Hematopoietic multipotent progenitor cell treated with erythropoietin and hydrocortisone succinate and interleukin-3 and kit ligand, for 6 days (in vitro differentiated cells): ENCODE measurements around the gene TRIM65.

Source experiments
- DNase-seq: peaks from one replicate; pipeline ENCODE4 v3.0.0-alpha.2; 2015

Gene TRIM65

GRCh38 chr17:75917141-75917916, 20.6 kb upstream of the TRIM65 start:
- DNase-seq: no peak

- DNase-seq: no peak
Measured at GRCh38 chr17:75915268-75915667, 18.5 kb upstream of the TRIM65 start.

DNA sequence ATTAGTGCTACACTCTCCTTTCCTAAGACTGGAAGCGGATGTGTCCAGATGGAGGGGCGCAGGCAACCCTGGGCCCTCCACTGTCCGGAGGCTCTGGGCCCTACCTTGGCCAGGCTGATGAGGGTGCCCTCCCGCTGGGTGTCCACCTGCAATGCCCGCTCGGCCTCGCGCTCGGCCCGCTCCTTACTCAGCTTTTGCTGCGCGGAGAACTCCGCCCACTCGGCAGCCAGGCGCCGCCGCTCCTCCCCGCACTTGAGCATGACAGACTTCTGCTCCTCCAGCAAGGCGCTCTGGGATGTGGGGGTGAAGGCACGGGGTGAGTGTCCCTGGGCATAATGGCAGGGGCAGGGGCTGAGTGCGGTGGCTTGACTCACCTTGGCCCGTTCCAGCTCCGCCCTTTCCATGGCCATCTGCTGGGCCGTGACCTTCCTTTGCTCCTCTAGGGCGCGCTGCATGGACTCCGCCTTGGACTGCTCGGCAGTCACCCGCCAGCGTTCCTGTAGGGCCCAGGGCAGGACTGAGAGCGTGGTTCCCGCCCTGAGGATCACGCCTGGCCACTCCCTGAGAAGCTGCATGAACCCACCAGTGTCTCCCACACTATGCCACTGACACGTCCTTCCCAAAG, 18.0 kb upstream of the TRIM65 start:
- no peak for DNase-seq

- DNase-seq: no peak
Measured at GRCh38 chr17:75913537-75914210, 16.9 kb upstream of the TRIM65 start.

- DNase-seq: no peak
Measured at GRCh38 chr17:75910699-75911098, 13.9 kb upstream of the TRIM65 start.

DNA sequence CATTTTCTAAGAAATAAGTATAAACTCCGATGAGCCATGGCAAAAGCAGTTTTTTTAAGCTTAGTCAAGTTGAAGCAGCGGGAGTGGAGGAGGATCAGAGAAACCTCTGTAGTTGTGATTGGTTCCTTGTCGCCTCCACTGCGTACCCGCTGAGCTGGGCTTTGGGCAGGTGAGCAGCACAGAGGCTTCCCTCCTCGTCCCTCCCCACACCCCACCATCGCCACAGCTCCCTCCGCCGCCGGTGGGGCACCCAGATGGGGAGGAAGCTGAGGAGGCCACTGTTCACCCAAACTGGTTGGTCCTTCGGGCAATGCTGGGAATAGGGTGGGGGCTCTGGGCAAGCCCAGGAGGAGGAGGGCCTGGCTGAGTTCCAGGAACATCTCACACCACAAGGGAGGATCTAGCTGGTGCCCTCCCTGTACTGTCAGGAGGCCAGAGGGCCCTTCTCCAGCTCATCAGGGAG, 13.1 kb upstream of the TRIM65 start:
- DNase-seq: peak; percentile 64

GRCh38 chr17:75909051-75909811, 12.5 kb upstream of the TRIM65 start:
- no peak for DNase-seq

- no peak for DNase-seq
Measured at GRCh38 chr17:75908201-75908600, 11.4 kb upstream of the TRIM65 start.

DNA sequence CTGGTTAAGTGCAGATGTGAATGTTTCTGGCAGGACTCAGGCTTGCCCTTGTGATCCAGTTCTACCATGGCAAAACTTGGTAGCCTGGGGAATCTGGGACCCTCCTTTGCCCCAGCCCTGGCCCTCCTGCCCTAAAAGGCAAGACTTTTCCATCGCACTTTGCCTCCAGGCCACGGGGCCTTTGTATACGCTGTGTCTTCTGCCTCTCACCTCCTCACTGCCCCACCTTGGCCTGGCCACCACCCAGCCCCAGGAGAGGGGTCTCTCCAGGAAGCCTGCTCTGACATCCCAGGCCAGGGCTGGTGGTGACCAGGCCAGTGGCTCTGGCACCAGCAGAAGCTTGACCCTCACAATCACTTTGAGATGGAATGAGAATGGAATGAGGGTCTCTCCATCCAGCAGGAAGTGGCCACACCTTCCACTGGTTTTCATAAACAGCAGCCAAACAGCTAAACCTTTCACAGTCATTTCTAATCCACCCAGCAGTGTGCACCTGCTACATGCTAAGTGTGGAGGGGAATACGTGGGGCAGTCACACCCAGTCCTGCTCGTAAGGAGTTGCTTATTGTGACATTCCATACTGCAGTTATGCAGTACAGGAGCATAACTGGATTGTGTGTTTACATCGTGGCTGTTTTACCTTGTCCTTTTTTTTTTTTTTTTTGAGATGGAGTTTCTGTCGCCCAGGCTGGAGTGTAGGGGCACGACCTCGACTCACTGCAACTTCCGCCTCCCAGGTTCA, 9.6 kb upstream of the TRIM65 start:
- no peak for DNase-seq

- DNase-seq: peak; percentile 97
Measured at GRCh38 chr17:75904749-75905521, 8.2 kb upstream of the TRIM65 start, which contains the start of gene MRPL38. Gene MRPL38, minus strand, starts transcription at chr17:75904884. Its CDS starts 9 bp downstream, at chr17:75904875.

- no peak for DNase-seq
Measured at GRCh38 chr17:75902406-75902805, 5.7 kb upstream of the TRIM65 start.

DNA sequence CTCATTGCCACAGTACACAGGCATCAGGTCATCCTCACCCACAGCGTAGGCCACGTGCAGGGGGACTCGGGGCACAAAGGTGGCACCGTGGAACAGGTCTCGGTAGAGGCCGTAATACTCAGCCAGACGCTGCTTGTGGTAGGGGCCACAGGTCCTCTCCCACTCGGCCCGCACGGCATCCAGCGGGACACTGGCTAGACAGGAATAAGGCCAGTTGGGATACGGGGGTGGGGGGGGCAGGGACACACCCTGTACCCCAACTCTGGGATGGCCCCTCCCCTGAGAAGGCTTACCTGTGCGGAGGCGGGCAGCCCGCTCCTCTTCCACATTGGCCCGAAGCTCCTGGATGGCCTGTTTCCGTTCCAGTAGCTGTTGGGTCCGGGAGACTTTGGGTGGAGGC, 5.0 kb upstream of the TRIM65 start:
- DNase-seq: no peak

DNA sequence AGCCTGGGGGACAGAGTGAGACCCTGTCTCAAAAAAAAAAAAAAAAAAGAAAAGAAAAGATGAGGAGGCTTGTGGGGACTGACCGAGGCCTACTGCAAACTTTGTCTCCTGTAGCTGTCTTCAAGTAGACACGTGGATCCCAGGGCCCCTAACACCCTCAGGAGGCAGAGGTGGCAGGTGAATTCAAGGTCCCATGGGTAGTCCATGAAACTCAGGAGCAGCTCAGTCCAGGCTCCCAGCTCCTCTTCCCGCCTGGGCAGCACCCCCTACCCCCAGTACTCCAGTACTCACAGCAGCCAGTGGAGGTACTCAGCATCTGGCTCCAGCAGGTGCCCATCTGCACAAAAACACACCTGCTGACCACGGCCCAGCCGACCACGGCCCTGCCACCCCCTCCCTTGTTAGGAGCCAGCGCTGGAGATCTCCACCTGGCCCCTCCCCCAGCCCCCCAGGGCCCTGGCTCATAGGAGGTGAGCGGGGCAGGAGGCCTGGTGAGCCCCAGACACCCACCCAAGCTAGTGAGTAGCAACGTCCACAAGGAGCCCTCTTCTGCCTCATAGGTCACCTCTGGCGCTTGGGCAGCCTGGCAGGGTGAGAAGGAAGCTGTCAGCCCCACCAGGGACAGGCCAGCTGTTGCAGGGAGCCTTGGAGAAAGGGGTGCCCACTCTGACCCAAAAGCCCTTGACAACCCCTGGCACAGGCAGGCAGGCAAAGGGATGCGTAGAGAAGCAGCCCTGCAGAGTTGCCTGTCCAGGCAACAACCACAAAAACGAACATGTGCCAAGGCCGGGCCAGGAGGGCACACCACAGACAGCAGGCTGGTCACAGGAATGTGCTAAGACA, 4.2 kb upstream of the TRIM65 start:
- no peak for DNase-seq

DNA sequence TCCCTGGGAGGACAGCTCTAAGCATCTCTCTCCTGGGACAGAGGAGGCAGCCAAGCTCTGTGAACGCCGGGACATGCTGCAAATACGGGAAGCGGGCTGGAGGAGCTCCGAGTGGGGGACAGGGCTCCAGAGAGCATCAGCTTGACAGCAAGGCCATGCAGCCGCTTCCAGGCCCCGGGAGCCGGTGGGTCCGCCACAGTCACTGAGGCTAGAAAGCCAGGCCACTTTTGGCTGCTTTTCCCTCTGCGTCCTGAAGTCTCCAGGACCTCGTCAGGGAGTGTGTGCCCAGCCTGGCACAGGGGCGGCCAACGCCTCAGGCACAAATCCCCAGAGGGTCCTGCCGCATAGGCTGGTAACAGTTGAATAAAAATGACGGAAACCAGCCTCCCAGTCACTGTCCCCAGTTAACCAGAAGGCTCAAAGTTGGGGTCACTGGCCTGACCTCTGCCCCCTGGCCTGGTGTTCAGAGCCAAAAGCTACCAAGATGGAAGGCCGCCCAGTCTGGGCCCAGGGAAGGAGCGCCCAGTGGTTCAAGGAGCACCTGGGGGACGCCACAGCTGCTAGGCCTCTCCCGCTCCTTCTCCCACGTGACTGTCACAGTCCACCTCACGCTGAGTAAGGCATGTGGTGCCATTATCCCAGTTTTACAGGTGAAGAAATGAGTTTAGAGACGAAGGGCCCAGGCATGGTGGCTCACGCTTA, 3.2 kb upstream of the TRIM65 start:
- DNase-seq: no peak

GRCh38 chr17:75899353-75899752, 2.6 kb upstream of the TRIM65 start:
- no peak for DNase-seq

DNA sequence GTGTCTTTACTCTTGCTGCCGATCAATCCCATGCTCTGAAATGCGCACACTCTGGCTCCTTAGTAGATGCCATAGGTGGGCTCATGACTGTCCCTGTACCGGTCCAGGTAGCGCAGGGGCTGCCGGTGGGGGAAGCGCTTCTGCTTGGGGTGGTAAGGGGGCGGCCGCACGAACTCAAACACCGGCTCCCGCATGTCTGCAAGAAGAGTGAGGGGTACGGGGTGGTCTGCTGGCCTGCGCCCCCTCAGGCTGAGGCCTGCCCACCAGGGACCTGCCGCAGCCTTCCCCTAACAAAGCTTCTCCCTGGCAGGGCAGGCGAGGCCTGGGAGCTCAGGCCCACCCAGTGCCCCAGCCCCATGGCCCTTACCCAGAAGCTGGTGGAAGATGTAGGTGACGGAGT, 2.0 kb upstream of the TRIM65 start:
- no peak for DNase-seq

GRCh38 chr17:75898065-75898464, 1.3 kb upstream of the TRIM65 start:
- no peak for DNase-seq

DNA sequence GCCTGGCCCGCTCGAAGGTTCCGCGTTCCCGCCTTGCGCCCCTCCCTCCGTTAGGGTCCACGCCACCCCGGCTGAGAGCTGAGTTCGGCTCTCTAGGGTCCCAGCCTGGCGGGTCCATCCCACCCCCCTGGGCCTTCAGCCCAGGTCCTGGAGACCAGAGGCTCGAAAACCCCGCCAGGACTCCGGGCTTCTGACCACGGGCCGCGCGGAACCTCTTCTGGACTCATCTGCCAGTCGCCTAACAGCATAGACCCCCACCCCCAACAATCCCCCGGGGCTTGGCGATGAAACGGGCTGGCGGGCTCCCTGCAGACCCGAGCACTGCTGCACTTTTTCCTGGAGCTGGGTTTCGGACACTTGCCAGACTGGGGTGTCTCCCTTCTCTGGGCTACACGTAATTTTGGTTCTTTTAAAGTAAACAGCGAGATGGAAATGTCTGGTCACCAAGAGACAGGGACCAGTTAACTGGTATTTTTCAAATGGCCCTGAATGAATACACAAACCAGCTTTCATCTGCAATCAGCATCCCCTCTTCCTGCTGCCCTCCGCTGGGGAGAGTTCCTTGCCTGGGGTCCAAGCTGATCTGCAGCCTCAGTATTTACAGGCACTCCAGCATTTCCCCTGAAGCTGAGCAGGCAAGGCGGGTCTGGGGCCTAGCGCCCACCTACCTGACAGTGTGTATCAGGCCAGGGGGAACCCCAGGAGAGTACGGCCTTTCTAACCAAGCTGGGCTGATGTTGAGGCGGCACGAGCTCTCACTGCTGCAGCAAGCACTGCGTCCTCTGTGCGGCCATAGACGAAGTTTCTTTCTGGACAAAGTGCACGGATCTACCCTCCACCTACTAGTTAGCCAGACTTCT, 639 bp upstream of the TRIM65 start:
- no peak for DNase-seq
